ENCODE data around the gene MUC4. TPM values are rescaled to one million over a fixed set of nuclear protein-coding genes. Genes with fewer than 3 reads are reported as not detected.

The MUC4 gene
- total and polyA plus RNA-seq, 9 of the 15 experiments (the other 6 are each of a cell fraction or from before 2014, with no cell fraction given): under 0.01 to 0.21 (median 0.10) TPM; not detected in 4

- Histone ChIP-seq H3K4me3 (no peak overlapping the region), H3K27ac (ENCODE audit: extremely low read depth, low read depth, low read length) (no peak overlapping the region), H3K9me3 (replicated peaks; ENCODE audit: control insufficient read depth, insufficient read depth, low read depth, low read length) (no peaks in the 10 kb centered on the region), H3K9ac (ENCODE audit: insufficient read depth in 1 of 2, low read depth in 2 of 2, low read length in 2 of 2) (no peak overlapping the region), H3K4me2 (ENCODE audit: insufficient read depth, low read length) (no peak overlapping the region), H3K36me3 (ENCODE audit: control insufficient read depth, insufficient read depth, low read length) (no peaks in the 10 kb centered on the region), H3K79me2 (ENCODE audit: control insufficient read depth, insufficient read depth, low read length) (no peaks in the 10 kb centered on the region), H4K20me1 (replicated peaks; ENCODE audit: control insufficient read depth, insufficient read depth, low read length) (no peaks in the 10 kb centered on the region), H3K27me3 (ENCODE audit: control insufficient read depth in 2 of 2, insufficient read depth in 2 of 2, low read length in 2 of 2) (no peaks in the 10 kb centered on the region), H3K9me1 (ENCODE audit: control insufficient read depth, insufficient read depth, low read length) (no peaks in the 10 kb centered on the region), H3K4me1 (replicated peaks in 1 of 2; ENCODE audit: control insufficient read depth in 2 of 2, insufficient read depth in 2 of 2, low read length in 2 of 2) (peaks cover 23 to 46% of the 10 kb centered on the region in 2 experiments), H2AFZ (ENCODE audit: low read depth, low read length) (no peak overlapping the region)
- FAIRE-seq (no peak), ATAC-seq (no peak), DNase-seq (ENCODE audit: extremely low read depth in 1 of 4, low spot score in 3 of 4) (no peak)
- ChIA-PET POLR2A (no interaction called here), CTCF (ENCODE audit: low intra/inter-chr PET ratio) (interaction anchor here (3.9 to 6.6 kb wide), 2 partner anchors 34 to 54 kb away, joined by 14 to 59 read pairs; no protein-coding TSS in a partner anchor)
- in situ Hi-C loops (cut with MboI) (no loop called here), intact Hi-C loops (cut with micrococcal nuclease) (no loop called here)
- 67% methylated on average over 6 of the region's 6 CpGs for WGBS (ENCODE audit: insufficient coverage, low coverage, missing lambda C conversion rate)
- no peak for TF ChIP-seq U2AF1 (optimal IDR thresholded peaks at IDR 0.05; ENCODE audit: low read depth, low read length)
- TF ChIP-seq, protein P1, sequence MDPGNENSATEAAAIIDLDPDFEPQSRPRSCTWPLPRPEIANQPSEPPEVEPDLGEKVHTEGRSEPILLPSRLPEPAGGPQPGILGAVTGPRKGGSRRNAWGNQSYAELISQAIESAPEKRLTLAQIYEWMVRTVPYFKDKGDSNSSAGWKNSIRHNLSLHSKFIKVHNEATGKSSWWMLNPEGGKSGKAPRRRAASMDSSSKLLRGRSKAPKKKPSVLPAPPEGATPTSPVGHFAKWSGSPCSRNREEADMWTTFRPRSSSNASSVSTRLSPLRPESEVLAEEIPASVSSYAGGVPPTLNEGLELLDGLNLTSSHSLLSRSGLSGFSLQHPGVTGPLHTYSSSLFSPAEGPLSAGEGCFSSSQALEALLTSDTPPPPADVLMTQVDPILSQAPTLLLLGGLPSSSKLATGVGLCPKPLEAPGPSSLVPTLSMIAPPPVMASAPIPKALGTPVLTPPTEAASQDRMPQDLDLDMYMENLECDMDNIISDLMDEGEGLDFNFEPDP (CRISPR knock-in tag; IDR thresholded peaks at IDR 0.05): no peak
- TF ChIP-seq, protein P2, sequence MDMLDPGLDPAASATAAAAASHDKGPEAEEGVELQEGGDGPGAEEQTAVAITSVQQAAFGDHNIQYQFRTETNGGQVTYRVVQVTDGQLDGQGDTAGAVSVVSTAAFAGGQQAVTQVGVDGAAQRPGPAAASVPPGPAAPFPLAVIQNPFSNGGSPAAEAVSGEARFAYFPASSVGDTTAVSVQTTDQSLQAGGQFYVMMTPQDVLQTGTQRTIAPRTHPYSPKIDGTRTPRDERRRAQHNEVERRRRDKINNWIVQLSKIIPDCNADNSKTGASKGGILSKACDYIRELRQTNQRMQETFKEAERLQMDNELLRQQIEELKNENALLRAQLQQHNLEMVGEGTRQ (CRISPR knock-in tag; IDR thresholded peaks at IDR 0.05): no peak
- TF ChIP-seq IRF2 (CRISPR knock-in tag; IDR thresholded peaks at IDR 0.05): no peak
- TF ChIP-seq ZFP36 (IDR thresholded peaks at IDR 0.05; ENCODE audit: low read depth, low read length, partially characterized antibody): no peak
- TF ChIP-seq MAZ (CRISPR knock-in tag; conservative IDR thresholded peaks at IDR 0.05 in 1 of 2, IDR thresholded peaks at IDR 0.05 in 1 of 2): no peak
- no peak for TF ChIP-seq ZNF184 (CRISPR knock-in tag; IDR thresholded peaks at IDR 0.05)
- no peak for TF ChIP-seq MBD2 (IDR thresholded peaks at IDR 0.05; ENCODE audit: borderline replicate concordance, low read depth)
- TF ChIP-seq DLX4 (CRISPR knock-in tag; IDR thresholded peaks at IDR 0.05): no peak
- no peak for TF ChIP-seq CREBBP (IDR thresholded peaks at IDR 0.05; ENCODE audit: low read depth, low read length)
- TF ChIP-seq SP1 (CRISPR knock-in tag; IDR thresholded peaks at IDR 0.05): no peak
- no peak for TF ChIP-seq NEUROD1 (IDR thresholded peaks at IDR 0.05; ENCODE audit: borderline replicate concordance, low read depth, low read length, partially characterized antibody)
- no peak for TF ChIP-seq LEF1 (IDR thresholded peaks at IDR 0.05)
- no peak for TF ChIP-seq HCFC1 (IDR thresholded peaks at IDR 0.05; ENCODE audit: low read depth, low read length)
- no TSS peak for BruUV-seq (replicated peaks)
Observed at GRCh38 chr3:195860456-195860855, 48.7 kb upstream of the MUC4 start.

Measured in K562 (cell line).